K562 (cell line): Measurements from ENCODE around the gene CDCA4. TPM values are rescaled to one million over a fixed set of nuclear protein-coding genes. Genes with fewer than 3 reads are reported as not detected.

Experiments
- ATAC-seq: fragments of 200-7000 bp; cut with Tn5 transposase; 3 replicates; pipeline ENCODE4 v1.9.1; 2020; ENCODE audit warnings: moderate library complexity
- BruUV-seq: library from RNA; stranded (reverse); fragments of 400-500 nt; replicated peaks from 2 replicates; lab custom pipeline; 2021; lab: Mats Ljungman, UMichigan
- CTCF ChIA-PET: fragments of 300-600 bp; formaldehyde crosslinking; extraction: SDS; loops from one replicate; lab custom pipeline; 2021; ENCODE audit warnings: low intra/inter-chr PET ratio; lab: Yijun Ruan, JAX
- POLR2A ChIA-PET: fragments of 300-600, 350-650 bp; sonication (Branson Sonifier 250); formaldehyde crosslinking; extraction: SDS; loops from one replicate; lab custom pipeline; 2021; ENCODE audit warnings: antibody characterized with exemption, inconsistent platforms; lab: Yijun Ruan, JAX
- DNase-seq, 4 experiments: peaks; one replicate each; pipeline versions ENCODE4 v3.0.0 to v3.0.0-alpha.2; 2011 to 2018; ENCODE audit warnings: low spot score in 3 of 4, mixed read lengths in 3 of 4; ENCODE audit errors: extremely low read depth in 1 of 4
- FAIRE-seq: peaks from 2 replicates; lab custom pipeline; 2011; peaks lifted over from hg19 to GRCh38; lab: Jason Lieb, UNC
- H2AFZ ChIP-seq: 2 replicates; pipeline ENCODE4 v1.6.0; 2011; ENCODE audit warnings: low read depth, low read length, control low read depth, inconsistent platforms
- H3K27ac ChIP-seq: fragments of 200-600 bp; 3 replicates; pipeline ENCODE4 v1.8.0; 2011; ENCODE audit warnings: low read depth, mild to moderate bottlenecking, control low read depth, inconsistent platforms, low read length, moderate library complexity, mixed read lengths; ENCODE audit errors: extremely low read depth
- H3K27me3 ChIP-seq, 2 experiments: fragments of 300-600 bp in 1 of 2; 2 replicates in 1 of 2; 3 replicates in 1 of 2; pipeline versions ENCODE4 v1.6.0 to v1.8.0; 2011; ENCODE audit warnings: inconsistent platforms in 2 of 2, low read length in 2 of 2, mild to moderate bottlenecking in 1 of 2, mixed read lengths in 1 of 2, moderate library complexity in 1 of 2; ENCODE audit not compliant: control insufficient read depth in 2 of 2, insufficient read depth in 2 of 2
- H3K36me3 ChIP-seq: fragments of 300-600 bp; 3 replicates; pipeline ENCODE4 v1.8.0; 2011; ENCODE audit warnings: mild to moderate bottlenecking, low read length, inconsistent platforms; ENCODE audit not compliant: control insufficient read depth, insufficient read depth
- H3K4me1 ChIP-seq, 2 experiments: fragments of 200-600 bp in 1 of 2; replicated peaks in 1 of 2; 2 replicates in 1 of 2; 3 replicates in 1 of 2; pipeline versions ENCODE4 v1.5.1 to v1.8.0; 2011; ENCODE audit warnings: inconsistent platforms in 2 of 2, low read length in 2 of 2, mild to moderate bottlenecking in 1 of 2, mixed read lengths in 1 of 2, moderate library complexity in 1 of 2; ENCODE audit not compliant: control insufficient read depth in 2 of 2, insufficient read depth in 2 of 2
- H3K4me2 ChIP-seq: 2 replicates; pipeline ENCODE4 v1.6.1; 2011; ENCODE audit warnings: low read length, control low read depth, inconsistent platforms, mixed read lengths; ENCODE audit not compliant: insufficient read depth
- H3K4me3 ChIP-seq: fragments of 200-600 bp; sonication (generic), shearing (Covaris generic); 2 replicates; pipeline ENCODE4 v1.5.1; 2016; ENCODE audit warnings: control low read depth, inconsistent platforms
- H3K79me2 ChIP-seq: fragments of 200-600 bp; 3 replicates; pipeline ENCODE4 v1.8.0; 2011; ENCODE audit warnings: low read length, inconsistent platforms; ENCODE audit not compliant: control insufficient read depth, insufficient read depth
- H3K9ac ChIP-seq, 2 experiments: 2 replicates each; pipeline versions ENCODE4 v1.6.0 to v1.6.1; 2011; ENCODE audit warnings: low read depth in 2 of 2, low read length in 2 of 2, control low read depth in 1 of 2, inconsistent platforms in 1 of 2, mild to moderate bottlenecking in 1 of 2, mixed read lengths in 1 of 2; ENCODE audit not compliant: insufficient read depth in 1 of 2
- H3K9me1 ChIP-seq: one replicate; pipeline ENCODE4 v1.6.0; 2011; ENCODE audit warnings: inconsistent platforms, mild to moderate bottlenecking, low read length, moderate library complexity; ENCODE audit not compliant: control insufficient read depth, insufficient read depth
- H3K9me3 ChIP-seq: replicated peaks from 2 replicates; pipeline ENCODE4 v1.5.1; 2011; ENCODE audit warnings: low read depth, low read length, inconsistent platforms; ENCODE audit not compliant: control insufficient read depth, insufficient read depth
- H4K20me1 ChIP-seq: replicated peaks from 2 replicates; pipeline ENCODE4 v1.6.1; 2011; ENCODE audit warnings: low read length, inconsistent platforms, mixed read lengths; ENCODE audit not compliant: control insufficient read depth, insufficient read depth
- ARID1B ChIP-seq: fragments of 450-650 bp; IDR thresholded peaks from 2 replicates; pipeline ENCODE4 v1.6.1; 2016; ENCODE audit warnings: antibody characterized with exemption, mild to moderate bottlenecking, inconsistent platforms
- BHLHE40 ChIP-seq: IDR thresholded peaks from 2 replicates; pipeline ENCODE4 v1.6.1; 2011; ENCODE audit warnings: low read length, improper control_type of control experiment
- CBFA2T3 ChIP-seq: fragments of 450-650 bp; IDR thresholded peaks from 2 replicates; pipeline ENCODE4 v1.6.1; 2017
- CTBP1 ChIP-seq: fragments of 450-650 bp; IDR thresholded peaks from 2 replicates; pipeline ENCODE4 v1.6.1; 2016; ENCODE audit warnings: borderline replicate concordance
- EP300 ChIP-seq: IDR thresholded peaks from 2 replicates; pipeline ENCODE4 v1.6.1; 2012; ENCODE audit warnings: low read length, improper control_type of control experiment
- ETV6 ChIP-seq, 3 experiments: fragments of 150-350 bp in 1 of 3; sonication (generic) in 1 of 3; formaldehyde crosslinking in 1 of 3; IDR thresholded peaks; 2 replicates each; pipeline versions ENCODE4 v1.6.1 to v1.8.0; 2014 to 2022; ENCODE audit warnings: borderline replicate concordance in 2 of 3, low read depth in 2 of 3, antibody characterized with exemption in 1 of 3, low read length in 1 of 3, mild to moderate bottlenecking in 1 of 3, missing genetic modification reagents in 1 of 3
- GATA2 ChIP-seq: sonication (generic); formaldehyde crosslinking; IDR thresholded peaks from 2 replicates; pipeline ENCODE4 v1.4.0; 2020; ENCODE audit warnings: mild to moderate bottlenecking, missing genetic modification reagents
- MYC ChIP-seq, 2 experiments: fragments of 250-450 bp in 1 of 2; sonication (Bioruptor Pico) in 1 of 2; IDR thresholded peaks; 2 replicates each; pipeline versions ENCODE4 v1.5.1 to v1.6.1; 2012 to 2021; ENCODE audit warnings: low read depth in 2 of 2, borderline replicate concordance in 1 of 2, improper control_type of control experiment in 1 of 2, low read length in 1 of 2, mild to moderate bottlenecking in 1 of 2, moderate library complexity in 1 of 2
- RBM25 ChIP-seq: fragments of 200-400 bp; formaldehyde crosslinking; IDR thresholded peaks from 2 replicates; pipeline ENCODE4 v1.6.1; 2018; ENCODE audit warnings: low read length, low read depth, moderate library complexity; ENCODE audit not compliant: severe bottlenecking
- SOX6 ChIP-seq: fragments of 450-650 bp; IDR thresholded peaks from 2 replicates; pipeline ENCODE4 v1.6.1; 2014; ENCODE audit warnings: mild to moderate bottlenecking
- SPI1 ChIP-seq: IDR thresholded peaks from 2 replicates; pipeline ENCODE4 v1.6.1; 2011; ENCODE audit warnings: low read depth, low read length, control low read depth, borderline replicate concordance
- STAT5A ChIP-seq: IDR thresholded peaks from 2 replicates; pipeline ENCODE4 v1.6.1; 2012; ENCODE audit warnings: low read length, inconsistent platforms, borderline replicate concordance
- TBL1XR1 ChIP-seq, 2 experiments: IDR thresholded peaks; 2 replicates each; pipeline ENCODE4 v1.6.1; 2012; ENCODE audit warnings: improper control_type of control experiment in 2 of 2, low read length in 2 of 2, mild to moderate bottlenecking in 1 of 2
- YY1 ChIP-seq, 3 experiments: IDR thresholded peaks; 2 replicates each; pipeline ENCODE4 v1.6.1; 2011; ENCODE audit warnings: low read length in 2 of 3, mild to moderate bottlenecking in 2 of 3, moderate library complexity in 2 of 3, borderline replicate concordance in 1 of 3, control low read depth in 1 of 3, low read depth in 1 of 3; ENCODE audit not compliant: insufficient read depth in 3 of 3, insufficient replicate concordance in 2 of 3, control insufficient read depth in 1 of 3, insufficient read length in 1 of 3; ENCODE audit errors: extremely low read depth in 1 of 3
- ZEB2 ChIP-seq: fragments of 450-650 bp; IDR thresholded peaks from 2 replicates; pipeline ENCODE4 v1.6.1; 2016
- WGBS: fragments of 100-300 bp; shearing (Covaris generic); methylation state at CpG from one replicate; pipeline ENCODE4 v1.1.6; 2016; ENCODE audit warnings: low coverage, mixed read lengths; ENCODE audit not compliant: insufficient coverage; ENCODE audit errors: missing lambda C conversion rate; 5-methylcytosine and 5-hydroxymethylcytosine counted together
- in situ Hi-C: fragments of 300-500 bp; cut with MboI; formaldehyde crosslinking; loops from 4 replicates; pipeline ENCODE4 v1.15.0; 2018; ENCODE audit warnings: inconsistent platforms, mixed read lengths
- intact Hi-C: fragments of 100-400 bp; cut with micrococcal nuclease; formaldehyde crosslinking; loops from 2 replicates; pipeline ENCODE4 v1.14.2; 2022
- polyA plus RNA-seq, 8 experiments: library from polyadenylated mRNA; depleted of rRNA in 4 of 8; stranded (reverse) in 5 of 8; unstranded in 3 of 8; fragments of >200 nt; fragmentation: Nextera tagmentation in 2 of 8; fragmentation: Illumina TruSeq in 1 of 8; extraction: Ambion mirVana in 2 of 8; extraction: Trizol in 1 of 8; gene quantifications; 2 replicates each; pipeline versions ENCODE4 v1.2.1 to v1.2.3, GENCODE V29; 2011 to 2014; ENCODE audit warnings: inconsistent platforms in 1 of 8, missing spikeins in 1 of 8
- total RNA-seq, 7 experiments: library from RNA; depleted of rRNA in 6 of 7; stranded (reverse); fragments of >200 nt in 6 of 7; fragmentation: Illumina TruSeq in 2 of 7; extraction: Trizol in 2 of 7; gene quantifications; 2 replicates each; pipeline versions ENCODE4 v1.2.1 to v1.2.3, GENCODE V29; 2011 to 2021; ENCODE audit warnings: low replicate concordance in 1 of 7
- TF ChIP-seq, protein P1 (sequence below): fragments of 450-650 bp; IDR thresholded peaks from 2 replicates; pipeline ENCODE4 v1.6.1; 2018; ENCODE audit warnings: mild to moderate bottlenecking, low read depth; ENCODE audit not compliant: partially characterized antibody
- TF ChIP-seq, protein P2 (sequence below): sonication (generic); IDR thresholded peaks from 2 replicates; pipeline ENCODE4 v1.6.1; 2016

The CDCA4 gene
- total and polyA plus RNA-seq, 9 of the 15 experiments (the other 6 are each of a cell fraction or from before 2014, with no cell fraction given): 6.6 to 44.2 (median 23.0) TPM

DNA sequence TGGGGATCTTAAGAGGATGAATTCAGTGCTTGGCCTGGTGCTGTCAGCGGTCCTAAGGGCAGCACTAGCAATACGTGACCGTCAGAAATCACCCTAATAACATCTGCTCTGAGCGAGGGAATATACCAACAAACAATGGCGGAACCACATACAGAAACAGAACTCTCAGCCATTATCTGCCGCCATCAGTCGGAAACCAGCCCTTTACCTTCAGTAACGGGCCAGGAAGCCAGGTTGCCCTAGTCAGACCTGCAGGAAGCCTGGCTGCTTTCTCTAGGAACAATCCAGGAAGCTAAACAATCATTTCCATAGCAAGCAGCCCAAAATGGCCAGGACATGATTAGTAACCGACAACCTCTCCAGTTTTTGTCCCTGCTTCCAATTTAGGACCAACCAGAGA, 5.6 kb downstream of the CDCA4 start:
- peaks cover 4% of the 10 kb centered on the region for H3K9me1 ChIP-seq
- 0% methylated on average over 9 of the region's 9 CpGs for WGBS
- peak overlapping the region; percentile 71 for H3K27ac ChIP-seq
- peak; percentile 84 for FAIRE-seq
- peak overlapping the region; percentile 72 for H3K4me2 ChIP-seq
- H3K79me2 ChIP-seq: peaks cover 100% of the 10 kb centered on the region
- H3K36me3 ChIP-seq: peaks cover 57% of the 10 kb centered on the region; the same call in 2 of the 3 replicates
- ChIA-PET POLR2A (interaction anchor here (4.0 kb wide), 1 partner anchor 9 kb away, joined by 28 read pairs; no protein-coding TSS in a partner anchor), CTCF (no interaction called here)
- ATAC-seq: peak; percentile 62
- peaks cover 37% of the 10 kb centered on the region in 2 experiments for H3K4me1 ChIP-seq
- H3K27me3 ChIP-seq: no peaks in the 10 kb centered on the region
- no peak overlapping the region for H2AFZ ChIP-seq
- H3K9me3 ChIP-seq: no peaks in the 10 kb centered on the region
- peaks cover 55% of the 10 kb centered on the region for H4K20me1 ChIP-seq
- BruUV-seq: no TSS peak
- in situ Hi-C loops: no loop called here
- peak overlapping the region; percentile 48 to 53; a peak in 3 of 4 replicates for H3K9ac ChIP-seq
- intact Hi-C loops: loop anchor here (5.0 kb wide), 1 partner anchor 38 kb away; the partner anchor contains the start of gene AHNAK2
- DNase-seq: peak in 2 of 4 experiments; percentile 23 to 47
- peak overlapping the region; percentile 14; the same call in 1 of the 2 replicates for H3K4me3 ChIP-seq
- TF ChIP-seq SOX6 (0 out of 2 replicates have a peak, but pooled peaks have one; percentile 28), ETV6 (IDR thresholded peaks at IDR 0.05; ENCODE audit: borderline replicate concordance in 1 of 2, low read depth in 2 of 2, low read length in 1 of 2) (peak in 1 of 2 experiments; percentile 60; a peak in 1 of 4 replicates), ETV6 (CRISPR knock-in tag; IDR thresholded peaks at IDR 0.05; ENCODE audit: borderline replicate concordance) (no peak), BHLHE40 (no peak), ZEB2 (peak; percentile 19; the same call in 1 of the 2 replicates), GATA2 (CRISPR knock-in tag) (peak; percentile 74; the same call in 1 of the 2 replicates), RBM25 (no peak), CBFA2T3 (peak; percentile 14; the same call in 1 of the 2 replicates), MYC (IDR thresholded peaks at IDR 0.05; ENCODE audit: low read depth, low read length) (peak; percentile 26; the same call in 1 of the 2 replicates), MYC (CRISPR knock-in tag; IDR thresholded peaks at IDR 0.05; ENCODE audit: borderline replicate concordance, low read depth) (no peak), ARID1B (peak; percentile 19; the same call in 1 of the 2 replicates), TBL1XR1 (IDR thresholded peaks at IDR 0.05; ENCODE audit: low read length in 2 of 2) (0 out of 4 replicates have a peak, but pooled peaks of 1 of the 2 experiments have one; percentile 31), SPI1 (peak; percentile 64), STAT5A (no peak), YY1 (IDR thresholded peaks at IDR 0.05; ENCODE audit: borderline replicate concordance in 1 of 3, control insufficient read depth in 1 of 3, extremely low read depth in 1 of 3, insufficient read depth in 3 of 3, insufficient read length in 1 of 3, insufficient replicate concordance in 2 of 3, low read depth in 1 of 3, low read length in 2 of 3) (peak in 1 of 3 experiments; percentile 59), EP300 (peak; percentile 33; the same call in 1 of the 2 replicates), CTBP1 (0 out of 2 replicates have a peak, but pooled peaks have one; percentile 12)
- TF ChIP-seq, protein P1, sequence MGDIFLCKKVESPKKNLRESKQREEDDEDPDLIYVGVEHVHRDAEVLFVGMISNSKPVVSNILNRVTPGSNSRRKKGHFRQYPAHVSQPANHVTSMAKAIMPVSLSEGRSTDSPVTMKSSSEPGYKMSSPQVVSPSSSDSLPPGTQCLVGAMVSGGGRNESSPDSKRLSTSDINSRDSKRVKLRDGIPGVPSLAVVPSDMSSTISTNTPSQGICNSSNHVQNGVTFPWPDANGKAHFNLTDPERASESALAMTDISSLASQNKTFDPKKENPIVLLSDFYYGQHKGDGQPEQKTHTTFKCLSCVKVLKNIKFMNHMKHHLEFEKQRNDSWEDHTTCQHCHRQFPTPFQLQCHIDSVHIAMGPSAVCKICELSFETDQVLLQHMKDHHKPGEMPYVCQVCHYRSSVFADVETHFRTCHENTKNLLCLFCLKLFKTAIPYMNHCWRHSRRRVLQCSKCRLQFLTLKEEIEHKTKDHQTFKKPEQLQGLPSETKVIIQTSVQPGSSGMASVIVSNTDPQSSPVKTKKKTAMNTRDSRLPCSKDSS: no peak
- TF ChIP-seq, protein P2, sequence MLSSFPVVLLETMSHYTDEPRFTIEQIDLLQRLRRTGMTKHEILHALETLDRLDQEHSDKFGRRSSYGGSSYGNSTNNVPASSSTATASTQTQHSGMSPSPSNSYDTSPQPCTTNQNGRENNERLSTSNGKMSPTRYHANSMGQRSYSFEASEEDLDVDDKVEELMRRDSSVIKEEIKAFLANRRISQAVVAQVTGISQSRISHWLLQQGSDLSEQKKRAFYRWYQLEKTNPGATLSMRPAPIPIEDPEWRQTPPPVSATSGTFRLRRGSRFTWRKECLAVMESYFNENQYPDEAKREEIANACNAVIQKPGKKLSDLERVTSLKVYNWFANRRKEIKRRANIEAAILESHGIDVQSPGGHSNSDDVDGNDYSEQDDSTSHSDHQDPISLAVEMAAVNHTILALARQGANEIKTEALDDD: peak; percentile 96
